ENCODE measurements around the gene PAIP2. TPM values are rescaled to one million over a fixed set of nuclear protein-coding genes. Genes with fewer than 3 reads are reported as not detected.
A peak's percentile ranks its signal among the peaks of the same experiment; 100 is the strongest.

PAIP2 gene
- total and polyA plus RNA-seq, 7 experiments from 2014 or later, result 88.8 to 417 (median 119) TPM

DNA sequence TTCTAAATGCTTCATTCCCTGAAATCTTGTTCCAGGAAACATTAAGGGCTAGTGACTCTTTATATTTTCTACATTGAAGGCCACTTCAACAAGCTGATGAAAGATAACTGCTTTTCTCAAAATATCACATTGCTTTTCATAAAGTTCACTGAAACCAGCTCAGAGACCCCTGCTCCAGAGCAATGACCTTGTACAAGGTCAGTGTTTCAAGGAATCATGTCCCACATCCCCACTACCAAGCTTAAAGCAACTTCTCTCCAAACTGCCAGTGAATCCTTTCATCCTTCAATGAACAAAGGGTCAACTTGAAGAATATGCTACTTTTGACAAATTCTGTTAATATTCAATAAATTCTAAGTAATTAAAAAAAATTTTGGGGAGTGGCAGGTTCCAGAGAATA, 74.2 kb downstream of the PAIP2 start:
- POLR2A ChIA-PET, result interaction anchor here (0.9 kb wide), 2 partner anchors 12 to 95 kb away, joined by 4 read pairs; partner anchors contain the start of gene SPATA24
- H3K4me3 Mint-ChIP-seq, result peak overlapping the region in 1 of 10 donors; percentile 83

DNA sequence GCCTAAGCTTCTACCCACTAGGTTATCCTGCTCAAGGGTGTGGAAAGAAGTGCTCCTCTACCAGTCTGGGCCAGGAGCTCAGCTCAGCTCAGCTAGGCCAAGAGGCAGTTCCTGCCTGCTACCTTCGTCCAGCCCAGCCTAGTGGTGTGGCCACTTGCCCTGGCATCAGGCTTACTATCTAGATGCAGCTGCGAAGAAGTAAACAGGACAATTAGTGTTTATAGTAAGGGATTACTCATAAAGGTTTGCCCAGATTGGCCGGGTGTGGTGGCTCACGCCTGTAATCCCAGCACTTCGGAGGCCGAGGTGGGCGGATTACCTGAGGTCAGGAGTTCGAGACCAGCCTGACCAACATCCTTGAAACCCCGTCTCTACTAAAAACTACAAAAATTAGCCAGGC, 75.0 kb downstream of the PAIP2 start:
- ATAC-seq (no peak), DNase-seq (no peak)
- H3K4me1 ChIP-seq (ENCODE audit: control insufficient read depth in 2 of 2, insufficient read depth in 2 of 2, low read length in 2 of 2), result peaks cover 0 to 17% of the 10 kb centered on the region in 2 donors
- H3K27ac ChIP-seq (ENCODE audit: low read depth, low read length), result no peak overlapping the region
- no peak overlapping the region for H3K4me3 Mint-ChIP-seq
- ChIA-PET POLR2A (interaction anchor here (0.6 to 0.9 kb wide), 2 partner anchors 13 to 48 kb away, joined by 3 to 4 read pairs; partner anchors contain the start of gene SPATA24), CTCF (interaction anchor here (0.8 kb wide), 2 partner anchors 65 to 97 kb away, joined by 3 to 5 read pairs; partner anchors contain the start of gene STING1)
- H3K27me3 Mint-ChIP-seq, result no peaks in the 10 kb centered on the region
- H3K4me1 Mint-ChIP-seq, result peaks cover 2 to 75% (median 25%) of the 10 kb centered on the region in 7 donors
- intact Hi-C loops (cut with micrococcal nuclease), result no loop called here
- H3K4me3 ChIP-seq (ENCODE audit: low read length), result no peak overlapping the region
- H3K9me3 Mint-ChIP-seq, result no peaks in the 10 kb centered on the region
- H3K36me3 Mint-ChIP-seq, result peaks cover 0 to 23% (median 11%) of the 10 kb centered on the region in 5 donors
- H3K36me3 ChIP-seq (ENCODE audit: control insufficient read depth in 2 of 3, insufficient read depth in 3 of 3, low read length in 3 of 3), result peaks cover 0 to 13% (median 0%) of the 10 kb centered on the region in 3 experiments
- H3K9me3 ChIP-seq (ENCODE audit: control insufficient read depth in 2 of 3, low read length in 3 of 3), result no peaks in the 10 kb centered on the region
- H3K27ac Mint-ChIP-seq, result peak overlapping the region in 1 of 9 donors; percentile 82
- no peaks in the 10 kb centered on the region for H3K27me3 ChIP-seq (ENCODE audit: control insufficient read depth in 2 of 2, insufficient read depth in 2 of 2, low read length in 2 of 2)

More for the DNA sequence above, 74.2 kb downstream of the PAIP2 start:
- no peaks in the 10 kb centered on the region for H3K9me3 ChIP-seq (ENCODE audit: control insufficient read depth in 2 of 3, low read length in 3 of 3)
- peaks cover 0 to 17% of the 10 kb centered on the region in 2 donors for H3K4me1 ChIP-seq (ENCODE audit: control insufficient read depth in 2 of 2, insufficient read depth in 2 of 2, low read length in 2 of 2)
- peak overlapping the region in 1 of 9 donors; percentile 93 for H3K27ac Mint-ChIP-seq
- no peaks in the 10 kb centered on the region for H3K27me3 Mint-ChIP-seq
- H3K4me3 ChIP-seq (ENCODE audit: low read length), result no peak overlapping the region
- H3K36me3 ChIP-seq (ENCODE audit: control insufficient read depth in 2 of 3, insufficient read depth in 3 of 3, low read length in 3 of 3), result peaks cover 0 to 13% (median 0%) of the 10 kb centered on the region in 3 experiments
- CTCF ChIA-PET, result no interaction called here
- ATAC-seq, result no peak
- H3K4me1 Mint-ChIP-seq, result peaks cover 2 to 73% (median 25%) of the 10 kb centered on the region in 7 donors
- H3K27me3 ChIP-seq (ENCODE audit: control insufficient read depth in 2 of 2, insufficient read depth in 2 of 2, low read length in 2 of 2), result no peaks in the 10 kb centered on the region
- H3K27ac ChIP-seq (ENCODE audit: low read depth, low read length), result no peak overlapping the region
- no peaks in the 10 kb centered on the region for H3K9me3 Mint-ChIP-seq
- intact Hi-C loops (cut with micrococcal nuclease), result loop anchor here in 1 of 2 donors (2.0 kb wide), 1 partner anchor 43 kb away; no protein-coding TSS in a partner anchor
- peaks cover 0 to 21% (median 13%) of the 10 kb centered on the region in 5 donors for H3K36me3 Mint-ChIP-seq
- no peak for DNase-seq

DNA sequence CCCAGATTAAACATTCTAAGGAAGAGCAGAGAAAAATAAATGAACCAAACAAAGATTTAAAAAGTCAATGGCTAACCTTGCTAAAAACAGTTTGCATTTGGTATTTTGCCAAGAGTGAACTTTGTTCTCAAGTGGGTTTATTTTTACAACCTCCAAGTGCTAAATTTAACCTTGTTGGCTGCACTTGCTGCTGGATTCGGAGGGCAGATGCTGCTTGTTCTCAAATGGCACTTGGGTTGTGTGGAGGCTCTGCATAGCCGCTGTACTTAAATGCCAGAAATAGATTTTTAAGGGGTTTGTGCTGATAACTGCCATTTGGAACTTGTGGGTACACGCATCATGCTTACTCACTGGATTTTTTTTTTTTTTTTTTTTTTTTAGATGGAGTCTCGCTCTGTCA, 75.6 kb downstream of the PAIP2 start:
- no peaks in the 10 kb centered on the region for H3K9me3 Mint-ChIP-seq
- H3K9me3 ChIP-seq (ENCODE audit: control insufficient read depth in 2 of 3, low read length in 3 of 3), result no peaks in the 10 kb centered on the region
- ATAC-seq (no peak), DNase-seq (no peak)
- no peak overlapping the region for H3K27ac ChIP-seq (ENCODE audit: low read depth, low read length)
- no peaks in the 10 kb centered on the region for H3K27me3 Mint-ChIP-seq
- POLR2A ChIA-PET, result interaction anchor here (2.3 to 9.4 kb wide), 2 partner anchors 13 to 97 kb away, joined by 9 to 102 read pairs; partner anchors contain the start of gene SPATA24
- peak overlapping the region in 1 of 9 donors; percentile 82 for H3K27ac Mint-ChIP-seq
- peaks cover 0 to 13% (median 0%) of the 10 kb centered on the region in 3 experiments for H3K36me3 ChIP-seq (ENCODE audit: control insufficient read depth in 2 of 3, insufficient read depth in 3 of 3, low read length in 3 of 3)
- H3K4me3 ChIP-seq (ENCODE audit: low read length), result no peak overlapping the region
- H3K4me3 Mint-ChIP-seq, result no peak overlapping the region
- no peaks in the 10 kb centered on the region for H3K27me3 ChIP-seq (ENCODE audit: control insufficient read depth in 2 of 2, insufficient read depth in 2 of 2, low read length in 2 of 2)
- peaks cover 0 to 25% (median 12%) of the 10 kb centered on the region in 5 donors for H3K36me3 Mint-ChIP-seq
- intact Hi-C loops (cut with micrococcal nuclease), result no loop called here
- CTCF ChIA-PET, result interaction anchor here (0.8 to 9.5 kb wide), 2 partner anchors 65 to 97 kb away, joined by 3 to 310 read pairs; partner anchors contain the start of gene STING1
- H3K4me1 Mint-ChIP-seq, result peaks cover 2 to 78% (median 26%) of the 10 kb centered on the region in 7 donors
- H3K4me1 ChIP-seq (ENCODE audit: control insufficient read depth in 2 of 2, insufficient read depth in 2 of 2, low read length in 2 of 2), result peaks cover 0 to 17% of the 10 kb centered on the region in 2 donors

DNA sequence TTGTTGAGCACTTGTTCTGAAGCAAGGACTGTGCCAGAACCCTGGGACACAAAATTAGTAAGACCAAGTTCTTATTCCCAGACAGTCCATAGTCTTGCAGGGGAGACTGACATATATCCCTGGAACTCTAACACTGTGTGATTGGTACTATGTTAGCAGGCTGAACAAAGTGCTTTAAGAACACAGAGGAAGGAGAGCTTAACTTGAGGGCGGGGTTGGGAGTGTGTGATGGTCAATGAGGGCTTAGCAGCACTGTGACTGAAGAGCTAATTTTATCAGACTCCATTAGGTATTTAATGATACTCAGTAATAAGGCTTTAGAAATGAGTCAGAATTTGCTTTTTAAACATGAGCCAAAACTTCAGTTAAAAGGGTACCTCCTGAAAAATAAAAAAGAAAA, 77.1 kb downstream of the PAIP2 start:
- Mint-ChIP-seq H3K36me3 (peaks cover 0 to 30% (median 17%) of the 10 kb centered on the region in 5 donors), H3K27ac (peak overlapping the region in 2 of 9 donors; percentile 13 to 46), H3K27me3 (no peaks in the 10 kb centered on the region), H3K4me3 (no peak overlapping the region), H3K4me1 (peaks cover 6 to 68% (median 27%) of the 10 kb centered on the region in 7 donors), H3K9me3 (no peaks in the 10 kb centered on the region)
- no peak for DNase-seq
- Histone ChIP-seq H3K4me1 (ENCODE audit: control insufficient read depth in 2 of 2, insufficient read depth in 2 of 2, low read length in 2 of 2) (peaks cover 3 to 21% of the 10 kb centered on the region in 2 donors), H3K9me3 (ENCODE audit: control insufficient read depth in 2 of 3, low read length in 3 of 3) (no peaks in the 10 kb centered on the region), H3K4me3 (ENCODE audit: low read length) (no peak overlapping the region), H3K27ac (ENCODE audit: low read depth, low read length) (no peak overlapping the region), H3K36me3 (ENCODE audit: control insufficient read depth in 2 of 3, insufficient read depth in 3 of 3, low read length in 3 of 3) (peaks cover 0 to 13% (median 0%) of the 10 kb centered on the region in 3 experiments), H3K27me3 (ENCODE audit: control insufficient read depth in 2 of 2, insufficient read depth in 2 of 2, low read length in 2 of 2) (no peaks in the 10 kb centered on the region)
- CTCF ChIA-PET, result interaction anchor here (0.9 to 9.5 kb wide), 3 partner anchors 96 to 215 kb away, joined by 3 to 310 read pairs (median 6); no protein-coding TSS in a partner anchor
- ATAC-seq, result no peak
- intact Hi-C loops (cut with micrococcal nuclease), result no loop called here
- POLR2A ChIA-PET, result interaction anchor here (0.7 to 9.4 kb wide), 6 partner anchors 15 to 95 kb away, joined by 3 to 102 read pairs (median 5); partner anchors contain the start of genes DNAJC18 and SPATA24

Other genes with a start within 250 kb of the PAIP2 start
- gene SIL1, start 143.5 kb upstream of the PAIP2 start, total RNA-seq, result 10 to 100 TPM; 11.9 to 27.1 (median 22.8) TPM
- gene SIL1, start 143.5 kb upstream of the PAIP2 start, polyA plus RNA-seq, result 10 to 100 TPM; 10.6 to 15.6 TPM
- 100 to 1,000 TPM; 219 to 333 (median 274) TPM for gene MATR3, start 48.1 kb upstream of the PAIP2 start, total RNA-seq
- 100 to 1,000 TPM; 313 to 379 TPM for gene MATR3, start 48.1 kb upstream of the PAIP2 start, polyA plus RNA-seq
- 1 to 10 TPM in 1 of 5 experiments, not detected in 4; 4.7 TPM for gene SLC23A1, start 41.4 kb downstream of the PAIP2 start, total RNA-seq
- not detected for gene SLC23A1, start 41.4 kb downstream of the PAIP2 start, polyA plus RNA-seq
- 10 to 100 TPM in 3 of 5 experiments, under 1 TPM in 2; 0.60 to 70.6 (median 12.8) TPM for gene MZB1, start 48.1 kb downstream of the PAIP2 start, total RNA-seq
- gene MZB1, start 48.1 kb downstream of the PAIP2 start, polyA plus RNA-seq, result under 1 TPM; 0.25 to 0.80 TPM
- 1 to 10 TPM in 2 of 5 experiments, under 1 TPM in 3; 0.58 to 4.9 (median 0.97) TPM for gene PROB1, start 53.2 kb downstream of the PAIP2 start, total RNA-seq
- gene PROB1, start 53.2 kb downstream of the PAIP2 start, polyA plus RNA-seq, result under 1 TPM in 1 of 2 donors, not detected in 1; 0.26 TPM
- 1 to 10 TPM; 4.4 to 7.6 (median 5.8) TPM for gene SPATA24, start 62.2 kb downstream of the PAIP2 start, total RNA-seq
- 1 to 10 TPM; 4.6 to 6.6 TPM for gene SPATA24, start 62.2 kb downstream of the PAIP2 start, polyA plus RNA-seq
- 1 to 10 TPM; 2.2 to 9.7 (median 4.9) TPM for gene DNAJC18, start 97.7 kb downstream of the PAIP2 start, total RNA-seq
- gene DNAJC18, start 97.7 kb downstream of the PAIP2 start, polyA plus RNA-seq, result 1 to 10 TPM; 3.8 to 6.8 TPM
- under 1 TPM in 3 of 5 experiments, not detected in 2; 0.37 to 0.73 (median 0.38) TPM for gene ECSCR, start 120.9 kb downstream of the PAIP2 start, total RNA-seq
- under 1 TPM in 1 of 2 donors, not detected in 1; 0.19 TPM for gene ECSCR, start 120.9 kb downstream of the PAIP2 start, polyA plus RNA-seq
- under 1 TPM in 3 of 5 experiments, not detected in 2; 0.14 to 0.99 (median 0.27) TPM for gene SMIM33, start 129.2 kb downstream of the PAIP2 start, total RNA-seq
- gene SMIM33, start 129.2 kb downstream of the PAIP2 start, polyA plus RNA-seq, result under 1 TPM; 0.09 to 0.64 TPM
- 100 to 1,000 TPM; 124 to 213 (median 130) TPM for gene STING1, start 140.9 kb downstream of the PAIP2 start, total RNA-seq
- 100 to 1,000 TPM in 1 of 2 donors, 10 to 100 TPM in 1; 84.6 to 150 TPM for gene STING1, start 140.9 kb downstream of the PAIP2 start, polyA plus RNA-seq
- 100 to 1,000 TPM; 145 to 214 (median 184) TPM for gene UBE2D2, start 219.5 kb downstream of the PAIP2 start, total RNA-seq
- 100 to 1,000 TPM; 320 to 343 TPM for gene UBE2D2, start 219.5 kb downstream of the PAIP2 start, polyA plus RNA-seq